ENCODE measurements around the gene TMEM17.
"Not testable (repeated sequence)": the region's sequence is repeated elsewhere in the genome, so short reads cannot be mapped to it uniquely, and the experiment has no call there.

The TMEM17 gene, protein sequence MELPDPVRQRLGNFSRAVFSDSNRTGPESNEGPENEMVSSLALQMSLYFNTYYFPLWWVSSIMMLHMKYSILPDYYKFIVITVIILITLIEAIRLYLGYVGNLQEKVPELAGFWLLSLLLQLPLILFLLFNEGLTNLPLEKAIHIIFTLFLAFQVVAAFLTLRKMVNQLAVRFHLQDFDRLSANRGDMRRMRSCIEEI

DNA sequence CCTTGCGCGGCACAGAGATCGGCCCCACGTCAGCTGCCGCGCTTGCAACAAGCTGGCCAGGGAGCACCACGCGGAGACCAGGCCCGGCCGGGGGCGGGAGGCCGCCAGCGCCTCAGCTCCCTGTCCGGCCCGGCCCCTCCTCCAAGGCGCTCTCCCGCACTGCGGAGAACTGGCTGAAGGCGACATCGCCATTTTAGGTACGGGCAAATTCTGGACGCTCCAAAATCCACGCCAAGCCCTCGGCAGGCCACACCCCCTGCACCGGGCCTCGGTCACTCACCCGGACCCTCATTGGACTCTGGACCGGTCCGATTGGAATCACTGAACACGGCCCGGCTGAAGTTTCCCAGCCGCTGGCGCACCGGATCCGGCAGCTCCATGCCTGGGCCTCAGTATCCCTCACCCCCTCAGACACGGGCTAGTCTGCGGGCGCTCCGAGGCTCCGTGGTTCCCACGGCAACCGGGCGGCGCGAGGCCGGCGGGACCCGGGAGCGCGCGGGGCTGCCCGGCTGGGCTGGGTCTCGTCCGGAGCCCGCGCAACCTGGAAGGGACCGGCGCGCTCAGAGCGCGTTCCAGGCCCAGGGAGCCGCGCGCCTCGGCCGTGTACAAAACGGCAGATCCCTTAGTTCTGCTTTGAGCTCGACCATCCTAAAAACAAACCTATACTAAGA, at the start of gene TMEM17:
TSS of gene TMEM17 (minus strand) at position 446 of the 671 bp plus-strand sequence. CDS start at position 380, 66 bp downstream.
- peak; percentile 80 to 85 for DNase-seq

DNA sequence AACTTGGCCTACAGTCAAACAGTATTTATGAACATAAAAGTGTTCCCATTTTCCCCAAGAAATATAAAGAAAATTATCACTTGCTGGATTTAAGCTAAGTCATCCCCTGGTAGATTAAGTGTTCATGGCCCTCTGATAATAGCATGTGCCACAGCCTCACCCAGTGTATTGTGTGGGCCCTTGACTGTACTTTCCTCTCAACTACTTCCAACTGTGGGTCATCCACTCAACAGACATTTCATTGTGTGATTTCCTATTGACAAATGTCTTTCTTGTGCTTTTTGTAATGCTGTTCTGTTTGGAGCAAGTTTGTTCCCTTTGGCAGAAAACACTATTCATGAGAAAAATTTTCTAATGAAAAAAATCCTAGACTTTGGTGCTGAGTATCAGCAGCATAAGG, 48.4 kb upstream of the TMEM17 start:
- DNase-seq = no peak

DNA sequence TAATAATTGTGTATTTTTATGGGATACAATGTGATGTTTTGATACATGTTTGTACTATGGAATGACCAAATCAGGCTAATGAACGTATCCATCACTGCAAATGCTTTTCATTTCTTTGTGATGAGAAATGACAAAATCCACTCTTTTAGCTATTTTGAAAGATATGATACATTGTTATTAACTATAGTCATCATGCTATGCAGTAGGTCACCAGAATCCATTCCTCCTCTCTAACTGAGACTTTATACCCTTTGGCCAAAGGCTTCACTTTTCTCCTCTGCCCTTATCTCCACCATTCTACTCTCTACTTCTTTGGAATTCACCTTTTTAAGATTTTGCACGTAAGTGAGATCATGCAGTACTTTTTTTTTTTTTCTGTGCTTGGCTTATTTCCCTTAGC, 44.5 kb upstream of the TMEM17 start:
- no peak for DNase-seq

DNA sequence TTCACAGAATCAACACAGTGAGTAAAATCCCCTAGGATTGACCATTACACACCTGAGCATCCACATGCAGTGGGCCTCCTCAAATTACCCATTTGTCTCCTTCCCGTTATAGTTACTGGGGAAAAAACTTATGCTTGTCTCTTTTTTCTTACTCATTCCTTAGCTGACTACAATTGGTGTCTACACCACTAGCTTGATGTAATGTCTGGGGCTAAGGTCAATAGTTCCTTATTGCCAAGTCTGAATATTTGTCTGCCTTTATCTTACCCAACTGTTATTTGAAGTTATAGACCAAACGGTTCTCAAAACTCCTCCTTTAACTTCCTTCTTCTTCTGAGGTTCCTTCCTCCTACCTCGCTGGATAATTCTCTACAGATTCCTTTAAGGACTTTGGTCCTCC, 41.9 kb upstream of the TMEM17 start:
- no peak for DNase-seq

DNA sequence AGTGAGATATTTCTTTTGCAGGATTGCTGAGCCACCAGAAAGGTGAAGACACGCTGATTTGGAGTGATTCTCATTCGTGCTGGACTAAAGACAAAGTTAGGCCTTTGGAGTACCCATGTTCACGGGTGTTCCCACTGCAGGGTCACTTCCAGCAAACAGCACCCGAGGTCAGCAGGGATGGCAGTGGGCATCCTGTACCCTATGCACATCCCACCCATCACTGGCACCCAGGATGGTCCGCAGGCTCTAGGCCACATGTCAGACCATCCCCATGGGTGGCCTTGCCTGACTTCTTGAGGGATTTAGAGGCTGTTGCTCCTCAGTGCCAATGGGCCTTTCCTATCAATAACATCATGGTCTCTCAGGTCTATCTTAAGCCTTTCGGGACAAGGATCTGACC, 39.3 kb upstream of the TMEM17 start:
- no peak for DNase-seq

DNA sequence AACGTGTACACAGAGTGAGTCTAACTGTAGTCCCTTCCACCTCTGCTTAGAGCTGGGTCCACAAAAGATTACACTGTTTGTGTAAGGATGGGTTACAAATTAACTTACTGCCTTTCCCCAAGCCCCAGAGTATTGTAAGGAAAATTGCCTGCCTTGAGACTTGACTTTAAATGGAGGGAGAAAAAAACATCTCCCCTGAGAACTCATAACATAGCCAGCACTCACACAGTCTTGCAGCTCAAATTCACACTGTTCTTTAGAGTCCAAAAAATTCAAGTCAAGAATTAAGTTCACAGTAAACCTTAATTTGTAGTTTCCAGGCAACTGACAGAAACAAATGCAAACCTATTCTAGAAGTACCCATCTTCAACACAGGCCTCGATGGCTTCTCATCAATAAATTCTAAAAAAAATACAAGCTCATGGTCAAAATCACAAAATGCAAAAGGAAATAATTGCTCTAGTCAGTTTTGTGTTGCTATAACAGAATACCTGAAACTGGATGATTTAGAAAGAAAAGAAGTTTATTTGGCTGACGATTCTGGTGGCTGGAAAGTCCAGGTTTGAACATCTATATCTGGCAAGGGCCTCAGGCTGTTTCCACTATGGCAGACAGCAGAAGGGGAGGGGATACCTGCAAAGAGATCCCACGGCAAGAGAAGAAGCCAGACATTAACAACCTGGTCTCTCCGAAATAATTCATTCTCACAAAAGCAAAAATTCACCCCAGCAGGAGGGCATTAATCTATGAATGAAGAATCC, 34.6 kb upstream of the TMEM17 start:
- no peak for DNase-seq

DNA sequence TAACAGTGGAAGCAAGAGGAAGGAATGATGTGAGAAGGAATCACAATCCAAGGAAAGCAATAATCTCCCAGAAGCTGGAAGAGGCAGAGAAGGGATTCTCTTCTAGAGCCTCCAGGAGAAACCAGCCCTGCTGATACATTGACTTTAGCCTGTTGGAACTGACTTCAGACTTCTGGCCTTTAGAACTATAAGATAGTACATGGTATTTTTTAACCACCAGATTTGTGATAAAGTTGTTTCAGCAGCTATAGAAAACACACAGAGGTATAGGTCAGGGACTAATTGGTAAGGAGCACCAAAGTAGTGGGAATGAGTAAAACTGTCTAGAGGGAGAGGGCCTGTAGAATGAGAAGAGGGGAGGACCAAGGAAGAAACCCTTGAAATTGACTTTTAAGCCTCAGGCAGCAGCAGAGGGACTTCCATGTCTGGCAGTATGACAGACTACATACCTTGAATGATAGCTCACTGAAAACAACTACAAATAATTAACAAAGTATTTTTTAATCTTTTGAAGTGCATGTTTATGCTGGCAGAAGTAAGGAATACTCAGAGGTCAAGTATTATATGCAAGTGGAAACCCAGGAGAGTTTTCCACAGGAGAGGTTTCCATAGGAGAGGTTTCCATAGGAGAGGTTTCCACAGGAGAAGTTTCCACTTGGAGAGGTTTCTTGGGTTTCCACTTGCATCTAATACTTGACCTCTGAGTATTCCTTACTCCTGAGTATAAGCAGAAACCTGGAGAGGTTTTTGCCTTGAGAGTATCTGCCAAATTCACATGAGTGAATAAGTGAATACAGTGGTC, 33.8 kb upstream of the TMEM17 start:
- no peak for DNase-seq

DNA sequence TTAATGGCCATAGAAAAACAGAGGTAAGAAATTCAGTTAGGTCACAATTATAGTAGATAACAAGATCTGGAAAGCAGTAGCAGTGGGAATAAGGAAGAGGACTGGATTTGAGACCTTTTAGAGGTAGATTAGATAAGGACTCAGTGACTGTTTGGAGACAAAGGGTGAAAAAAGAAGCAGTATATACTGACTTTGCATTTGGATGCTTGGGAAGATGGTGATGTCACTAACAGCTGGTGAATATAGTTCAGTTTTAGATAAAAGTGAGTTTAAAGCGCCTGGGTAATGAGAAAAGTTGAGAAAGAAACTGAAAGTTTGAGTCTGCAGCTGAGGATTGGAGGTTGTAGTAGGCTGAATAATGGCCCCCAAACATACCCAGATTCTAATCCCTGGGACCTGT, 32.8 kb upstream of the TMEM17 start:
- DNase-seq = no peak

DNA sequence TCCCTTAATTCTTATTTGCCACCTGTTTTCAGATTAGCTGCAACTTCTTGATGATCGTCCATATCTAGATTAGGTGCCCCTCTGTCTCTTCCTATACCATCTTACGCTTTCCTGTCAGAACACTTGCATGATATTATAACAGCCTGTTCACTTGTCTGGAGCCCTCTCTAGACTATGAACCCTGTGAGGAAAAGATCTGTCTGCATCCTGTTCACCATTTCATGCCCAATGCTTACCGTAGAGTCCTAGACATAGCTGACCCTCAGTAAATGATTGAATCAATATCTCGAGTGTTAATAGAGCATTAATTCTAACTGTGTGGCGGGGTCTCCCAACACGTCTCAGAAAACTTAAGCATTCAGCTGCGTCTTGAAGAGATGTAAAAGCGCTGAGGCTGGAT, 31.8 kb upstream of the TMEM17 start:
- no peak for DNase-seq

DNA sequence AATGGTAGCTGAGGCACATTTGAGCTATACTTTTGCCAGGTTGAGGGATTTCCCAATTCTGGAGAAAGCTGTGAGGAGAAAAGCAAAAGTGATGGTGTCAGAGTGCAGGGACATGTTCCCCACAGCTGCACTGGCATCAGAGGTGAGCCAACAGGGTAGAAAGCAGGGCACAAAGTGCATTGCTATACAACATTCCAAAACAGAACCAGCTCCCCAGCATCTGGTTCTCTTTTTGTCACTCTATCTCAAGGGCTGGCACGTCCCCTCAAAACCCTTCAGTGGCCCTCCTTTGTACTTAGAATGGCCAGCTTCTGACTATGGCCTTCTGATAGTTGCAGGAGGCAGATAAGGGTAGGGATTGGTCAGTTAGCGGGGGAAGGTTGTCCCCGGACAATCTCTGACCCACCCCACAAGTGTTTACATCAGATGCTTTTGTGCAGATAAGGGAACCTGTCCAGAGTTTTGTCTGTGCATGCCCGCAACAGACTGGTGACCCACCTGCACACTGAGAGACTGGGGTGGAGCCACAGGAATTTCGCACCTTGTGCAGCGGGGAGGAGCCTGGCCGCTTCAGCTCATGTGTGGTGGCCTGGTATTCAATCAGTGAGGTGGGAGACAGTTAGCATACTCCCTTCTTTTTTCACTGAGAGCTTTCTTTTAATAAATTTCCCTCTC, 31.0 kb upstream of the TMEM17 start:
- DNase-seq = no peak

DNA sequence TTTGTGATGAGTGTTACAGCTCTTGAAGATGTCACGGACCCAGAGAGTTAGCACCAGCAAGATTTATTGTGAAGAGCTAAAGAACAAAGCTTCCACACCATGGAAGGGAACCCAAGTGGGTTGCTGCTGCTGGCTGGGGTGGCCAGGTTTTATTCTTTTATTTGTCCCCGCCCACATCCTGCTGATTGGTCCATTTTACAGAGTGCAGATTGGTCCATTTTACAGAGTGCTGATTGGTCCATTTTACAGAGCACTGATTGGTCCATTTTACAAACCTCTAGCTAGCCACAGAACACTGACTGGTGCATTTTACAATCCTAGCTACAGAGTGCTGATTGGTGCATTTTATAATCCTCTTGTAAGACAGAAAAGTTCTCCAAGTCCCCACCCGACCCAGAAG, 29.5 kb upstream of the TMEM17 start:
- DNase-seq = not testable (repeated sequence)

DNA sequence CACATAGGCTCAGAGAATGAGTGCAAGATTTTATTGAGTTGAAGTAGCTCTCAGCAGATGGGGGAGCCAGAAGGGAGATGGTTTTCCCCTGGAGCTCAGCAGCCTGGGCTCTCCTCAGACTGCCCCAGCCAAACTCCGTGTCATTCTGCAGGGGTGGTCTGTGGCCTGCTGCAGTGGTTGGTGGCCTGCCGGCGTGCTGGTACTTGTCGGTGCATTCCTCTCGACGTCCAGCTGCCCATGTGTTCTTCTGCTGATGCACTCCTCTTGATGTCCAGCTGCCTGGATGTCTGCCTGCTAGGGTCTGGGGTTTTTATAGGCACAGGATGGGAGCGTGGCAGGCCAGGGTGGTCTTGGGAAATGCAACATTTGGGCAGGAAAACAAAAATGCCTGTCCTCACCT, 25.6 kb upstream of the TMEM17 start:
- DNase-seq = no peak

DNA sequence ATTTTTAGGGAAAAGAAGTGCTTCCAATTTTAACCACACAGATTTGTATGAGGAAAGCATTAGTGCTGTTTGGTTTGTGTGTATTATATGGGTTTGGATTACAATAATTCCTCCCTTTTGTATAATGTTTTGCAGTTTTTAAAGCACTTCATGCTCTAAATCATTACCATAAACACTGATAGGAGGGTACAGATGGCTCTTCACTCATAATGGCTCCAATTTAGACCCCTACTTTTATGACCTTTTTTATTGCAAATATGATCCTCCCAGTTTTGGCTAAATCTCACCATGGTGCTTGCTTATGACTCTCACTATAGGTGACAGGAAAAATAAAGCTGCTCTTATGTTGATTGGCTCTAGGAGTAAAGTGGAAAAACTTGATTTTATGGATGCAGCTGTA, 23.8 kb upstream of the TMEM17 start:
- DNase-seq = no peak

DNA sequence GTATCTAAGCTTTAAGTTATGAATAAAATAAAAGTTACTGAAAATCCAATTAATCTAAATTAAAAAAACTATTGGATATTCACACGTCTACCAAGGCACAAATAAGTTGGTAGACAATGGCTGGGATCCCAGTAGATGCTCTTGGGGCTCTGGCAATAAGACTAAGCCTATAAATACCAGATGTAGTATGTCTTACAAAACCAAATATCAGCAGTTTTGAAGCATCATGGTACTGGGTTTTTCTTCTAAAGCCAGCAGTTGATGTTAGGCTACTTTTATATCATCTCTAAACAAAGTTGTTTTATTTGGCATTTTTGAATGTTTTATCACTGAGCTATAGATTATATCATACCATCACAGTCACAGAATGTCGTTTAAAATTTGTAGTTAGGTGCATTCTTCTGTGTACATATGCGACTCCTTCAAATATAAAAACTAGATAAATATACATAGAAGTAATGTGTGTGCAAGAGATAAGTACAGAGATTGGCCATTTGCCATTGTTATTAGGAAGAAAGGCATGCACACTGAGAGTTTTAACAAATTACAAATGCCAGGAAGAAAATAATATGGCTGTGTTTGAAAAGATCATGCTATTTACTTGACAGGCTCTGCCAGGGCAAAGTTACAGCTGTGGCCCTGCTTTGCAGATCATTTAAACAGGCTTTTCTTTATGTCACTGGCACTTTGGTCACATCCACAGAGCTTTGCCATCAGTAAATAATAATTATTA, 21.6 kb upstream of the TMEM17 start:
- DNase-seq = no peak

DNA sequence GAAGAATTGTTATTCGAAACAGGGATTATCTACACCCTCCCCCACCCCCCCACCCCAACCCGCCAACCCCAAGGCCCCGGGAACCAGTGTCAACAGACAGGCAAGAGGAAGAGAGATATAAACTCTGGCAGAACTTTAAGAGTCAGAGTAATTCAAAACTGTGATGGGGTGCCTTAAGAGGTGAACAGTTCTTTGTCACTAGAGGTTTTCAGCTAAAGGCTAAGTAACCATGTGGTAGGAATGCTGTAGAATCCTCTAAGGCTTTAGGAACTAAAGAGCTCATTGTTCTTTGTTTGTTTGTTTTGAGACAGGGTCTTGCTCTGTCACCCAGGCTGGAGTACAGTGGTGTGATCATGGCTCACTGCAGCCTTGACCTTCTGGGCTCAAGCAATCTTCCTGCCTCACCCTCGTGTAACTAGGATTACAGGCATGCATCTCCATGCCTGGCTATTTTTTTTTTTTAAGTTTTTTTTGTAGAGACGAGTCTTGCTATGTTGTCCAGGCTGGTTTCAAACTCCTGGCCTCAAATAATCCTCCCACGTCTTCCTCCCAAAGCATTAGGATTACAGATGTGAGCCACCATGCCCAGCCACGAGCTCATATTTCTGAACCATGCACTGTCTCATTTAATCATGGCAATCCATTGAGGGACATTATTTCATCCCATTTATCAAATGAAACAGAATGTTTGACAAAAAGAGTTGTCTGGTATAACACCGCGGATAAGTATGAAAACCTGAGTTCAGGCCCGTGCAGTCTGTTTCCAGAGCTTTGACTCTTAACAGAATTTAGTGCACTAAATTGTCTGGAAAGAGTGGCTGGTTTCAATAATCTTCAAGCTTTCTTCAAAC, 20.8 kb upstream of the TMEM17 start:
- DNase-seq = no peak

DNA sequence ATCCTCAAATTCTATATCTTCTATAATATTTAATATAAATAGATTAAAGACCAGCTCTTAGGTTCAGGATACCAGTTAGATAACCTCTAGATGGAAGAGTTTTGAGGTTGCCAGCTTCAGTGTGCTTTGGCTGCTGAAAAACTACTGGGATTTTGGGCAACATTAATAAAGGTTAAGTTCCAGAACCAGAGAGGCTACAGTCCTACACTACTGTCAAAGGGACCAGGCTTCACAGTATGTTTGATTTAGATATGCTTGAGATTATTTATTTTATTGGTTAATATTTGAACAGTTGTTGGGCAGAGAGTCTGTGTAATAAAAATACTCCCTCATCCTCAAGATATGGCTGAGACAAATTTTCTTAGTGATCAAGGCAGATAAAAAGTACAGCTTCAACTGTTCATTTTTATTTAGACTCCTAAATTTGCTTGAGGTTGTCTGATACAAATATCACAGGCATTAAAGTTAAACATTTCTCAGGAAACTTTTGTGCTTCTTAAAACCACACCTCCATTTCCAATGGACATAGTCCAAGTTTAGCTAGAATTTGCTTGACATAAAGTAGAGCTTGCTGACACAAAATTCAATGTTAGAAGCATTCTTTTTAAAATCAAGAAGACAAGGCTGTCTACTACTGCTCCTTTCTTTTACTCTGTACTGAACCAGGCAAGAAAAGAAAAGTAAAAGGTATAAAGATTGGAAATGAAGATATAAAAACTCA, 19.7 kb upstream of the TMEM17 start:
- no peak for DNase-seq

DNA sequence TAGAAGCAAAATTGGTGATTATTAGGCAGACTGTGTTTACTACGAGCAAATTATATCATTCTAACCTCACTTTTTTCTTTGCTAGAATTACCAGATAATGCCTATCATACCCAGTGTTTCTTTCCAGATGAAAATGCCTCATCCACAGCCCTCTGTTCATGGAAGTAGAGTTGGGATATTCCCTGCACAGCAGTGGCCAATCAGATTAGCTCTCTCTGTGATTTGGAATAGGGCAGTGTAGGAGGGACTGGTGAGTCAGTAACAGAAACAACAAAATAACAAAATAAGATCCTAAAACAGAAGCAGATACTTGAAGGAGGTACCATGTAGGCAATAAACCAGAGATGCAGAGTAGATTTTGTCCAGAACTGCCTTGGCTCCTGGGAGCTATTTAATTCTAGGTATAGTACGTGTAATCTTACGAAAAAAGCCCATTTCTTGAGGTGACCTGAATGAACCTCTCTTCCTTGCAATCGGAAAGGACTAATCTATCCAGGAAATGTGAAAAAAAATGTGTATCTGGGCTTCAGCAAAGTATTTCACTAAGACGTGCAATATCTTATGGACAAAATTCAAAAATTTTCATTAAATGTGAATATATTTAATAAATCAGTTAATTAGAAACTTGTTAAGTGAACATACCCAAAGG, 18.4 kb upstream of the TMEM17 start:
- DNase-seq = no peak

DNA sequence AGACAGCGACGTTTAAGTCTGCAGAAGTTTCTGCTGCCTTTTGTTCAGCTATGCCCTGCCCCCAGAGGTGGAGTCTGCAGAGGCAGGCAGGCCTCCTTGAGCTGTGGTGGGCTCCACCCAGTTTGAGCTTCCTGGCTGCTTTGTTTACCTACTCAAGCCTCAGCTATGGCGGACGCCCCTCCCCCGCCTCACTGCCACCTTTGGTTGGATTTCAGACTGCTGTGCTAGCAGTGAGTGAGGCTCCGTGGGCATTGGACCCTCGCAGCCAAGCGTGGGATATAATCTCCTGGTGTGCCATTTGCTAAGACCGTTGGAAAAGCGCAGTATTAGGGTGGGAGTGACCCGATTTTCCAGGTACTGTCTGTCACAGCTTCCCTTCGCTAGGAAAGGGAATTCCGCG, 15.1 kb upstream of the TMEM17 start:
- DNase-seq = not testable (repeated sequence)

DNA sequence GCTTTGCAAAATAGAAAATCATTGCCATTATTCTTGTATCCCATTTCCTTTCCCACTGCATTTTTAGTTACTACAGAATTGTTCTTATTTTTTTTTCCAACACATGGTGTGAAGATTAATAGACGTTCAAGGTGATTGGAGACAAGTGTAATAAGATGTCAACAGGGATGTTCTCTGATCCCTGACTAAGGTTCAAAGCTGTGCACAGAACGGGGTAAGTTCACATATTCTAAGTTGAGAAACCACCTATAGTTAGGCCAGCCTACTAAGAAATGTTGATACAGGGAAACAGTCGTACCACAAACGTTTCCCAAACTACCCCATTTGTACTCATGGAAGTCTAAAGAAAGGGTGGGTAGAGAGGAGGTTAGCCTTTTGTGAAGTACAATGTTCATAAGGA, 6.4 kb upstream of the TMEM17 start:
- DNase-seq = no peak

DNA sequence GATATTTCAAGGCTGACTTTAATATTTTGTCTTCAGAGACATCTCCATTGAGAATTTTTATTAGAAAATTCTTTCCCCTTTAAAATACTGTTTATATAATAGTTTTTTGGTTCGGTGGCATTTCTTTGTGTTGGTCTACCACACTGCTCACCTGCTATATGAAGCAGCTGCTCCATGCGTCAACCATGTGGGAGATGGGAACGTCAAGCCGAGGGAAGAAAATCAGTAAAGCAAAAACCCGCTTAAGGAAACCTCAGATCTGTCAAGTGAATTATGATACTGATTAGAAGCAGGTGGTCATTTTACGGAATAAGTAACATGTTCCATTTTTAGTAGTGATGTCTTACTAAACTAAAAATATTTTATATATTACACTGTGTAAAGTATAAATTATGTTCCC, 5.6 kb upstream of the TMEM17 start:
- DNase-seq = no peak

All from inflammatory macrophage treated with lipopolysaccharide for 1 hour (primary cell).